NCI-H2107 (cell line): ENCODE results near the gene AGMO.
A peak's percentile ranks its signal among the peaks of the same experiment; 100 is the strongest.
"Not testable (repeated sequence)": the region's sequence is repeated elsewhere in the genome, so short reads cannot be mapped to it uniquely, and the experiment has no call there.

Experiments
- DNase-seq: peaks from one replicate; lab custom pipeline; 2025; lab: John Stamatoyannopoulos, UW

Gene AGMO

GRCh38 chr7:15559416-15559928, 2.3 kb downstream of the AGMO start:
- peak; percentile 37 for DNase-seq

- DNase-seq = no peak
These were observed 3.1 kb downstream of the AGMO start for GRCh38 chr7:15558756-15559155.

GRCh38 chr7:15557686-15558085, 4.1 kb downstream of the AGMO start:
- no peak for DNase-seq

- no peak for DNase-seq
These were observed 4.6 kb downstream of the AGMO start for GRCh38 chr7:15557186-15557585.

GRCh38 chr7:15556339-15557105, 5.3 kb downstream of the AGMO start:
- DNase-seq = no peak

GRCh38 chr7:15555381-15555859, 6.4 kb downstream of the AGMO start:
- DNase-seq = no peak

- no peak for DNase-seq
These were observed 7.1 kb downstream of the AGMO start for GRCh38 chr7:15554744-15555143.

- DNase-seq = no peak
These were observed 7.7 kb downstream of the AGMO start for GRCh38 chr7:15554081-15554480.

- not testable (repeated sequence) for DNase-seq
These were observed 14.5 kb downstream of the AGMO start for GRCh38 chr7:15547320-15547719.

- no peak for DNase-seq
These were observed 15.5 kb downstream of the AGMO start for GRCh38 chr7:15546272-15546792.

- no peak for DNase-seq
These were observed 17.8 kb downstream of the AGMO start for GRCh38 chr7:15544050-15544449.

- no peak for DNase-seq
These were observed 18.6 kb downstream of the AGMO start for GRCh38 chr7:15543256-15543655.

- DNase-seq = no peak
These were observed 34.2 kb downstream of the AGMO start for GRCh38 chr7:15527648-15528047.

GRCh38 chr7:15525652-15526263, 36.1 kb downstream of the AGMO start:
- DNase-seq = no peak

GRCh38 chr7:15524077-15524476, 37.7 kb downstream of the AGMO start:
- no peak for DNase-seq

GRCh38 chr7:15517865-15518264, 44.0 kb downstream of the AGMO start:
- not testable (repeated sequence) for DNase-seq

GRCh38 chr7:15515252-15515651, 46.6 kb downstream of the AGMO start:
- DNase-seq = no peak

- DNase-seq = no peak
These were observed 53.6 kb downstream of the AGMO start for GRCh38 chr7:15508258-15508657.

GRCh38 chr7:15507708-15508107, 54.1 kb downstream of the AGMO start:
- no peak for DNase-seq

GRCh38 chr7:15507171-15507570, 54.6 kb downstream of the AGMO start:
- no peak for DNase-seq

GRCh38 chr7:15505761-15506160, 56.1 kb downstream of the AGMO start:
- no peak for DNase-seq

- DNase-seq = no peak
These were observed 57.5 kb downstream of the AGMO start for GRCh38 chr7:15504351-15504750.
